Panc1 (cell line): Measurements from ENCODE around the gene ELFN2.

ENCODE experiments used
- CTCF ChIP-seq: fragments of 450-650 bp; IDR thresholded peaks from 2 replicates; pipeline ENCODE4 v1.5.1; 2017; ENCODE audit warnings: mild to moderate bottlenecking
- POLR2AphosphoS5 ChIP-seq: IDR thresholded peaks from 2 replicates; pipeline ENCODE4 v1.6.1; 2012; ENCODE audit warnings: mild to moderate bottlenecking, low read depth, low read length, moderate library complexity
- REST ChIP-seq, 2 experiments: IDR thresholded peaks; 2 replicates each; pipeline ENCODE4 v1.6.1; 2011 to 2012; ENCODE audit warnings: low read depth in 2 of 2, control low read depth in 1 of 2, low read length in 1 of 2, mild to moderate bottlenecking in 1 of 2, moderate library complexity in 1 of 2; ENCODE audit not compliant: insufficient read depth in 1 of 2
- SIN3A ChIP-seq: IDR thresholded peaks from 2 replicates; pipeline ENCODE4 v1.6.1; 2012; ENCODE audit warnings: low read depth, mild to moderate bottlenecking, low read length, moderate library complexity, borderline replicate concordance; ENCODE audit not compliant: insufficient read depth

- TF ChIP-seq CTCF = no peak
- no peak for TF ChIP-seq SIN3A
- TF ChIP-seq POLR2AphosphoS5 = no peak
- TF ChIP-seq REST (IDR thresholded peaks at IDR 0.05; ENCODE audit: insufficient read depth in 1 of 2, low read depth in 2 of 2, low read length in 1 of 2) = no peak
Measured at GRCh38 chr22:37362621-37363020, 64.7 kb downstream of the ELFN2 start.
